GM13977 (cell line): ENCODE measurements around the gene SPIN1.

Experiments used
- DNase-seq: peaks from one replicate; pipeline ENCODE4 v3.0.0; 2012; ENCODE audit warnings: low spot score
- in situ Hi-C: fragments of 300-500 bp; cut with MboI; formaldehyde crosslinking; loops from one replicate; pipeline ENCODE4 v1.12.0; 2022; ENCODE audit warnings: low sequenced_read_pairs, low pct_unique_long_range_greater_than_20kb, mixed read lengths, inconsistent platforms; ENCODE audit not compliant: unreplicated experiment
- TF ChIP-seq, protein P1 (sequence below): IDR thresholded peaks from 2 replicates; pipeline ENCODE4 v1.5.1; 2012; ENCODE audit warnings: mild to moderate bottlenecking, control low read depth; ENCODE audit not compliant: insufficient read depth; ENCODE audit errors: extremely low read depth, missing control alignments

Gene SPIN1

DNA sequence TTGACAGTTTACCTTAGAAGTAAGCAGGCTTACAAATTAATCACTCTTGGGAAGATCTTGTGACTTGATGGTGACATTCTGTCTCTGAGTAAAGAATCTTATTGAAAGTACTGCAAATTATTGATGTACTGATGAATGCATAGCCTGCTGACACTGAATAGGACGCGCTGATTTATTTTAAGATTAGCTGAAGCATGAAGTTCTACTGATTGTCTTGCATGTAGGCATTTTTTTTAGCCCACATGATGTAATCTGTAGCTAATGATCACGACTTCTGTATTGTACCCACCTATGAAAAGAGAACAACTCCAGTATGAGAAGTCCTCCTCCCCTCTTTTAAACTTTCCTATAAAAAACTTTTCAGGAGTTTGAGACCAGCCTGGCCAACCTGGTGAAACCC is 28.3 kb upstream of the SPIN1 start:
- in situ Hi-C loops: no loop called here
- TF ChIP-seq, protein P1, sequence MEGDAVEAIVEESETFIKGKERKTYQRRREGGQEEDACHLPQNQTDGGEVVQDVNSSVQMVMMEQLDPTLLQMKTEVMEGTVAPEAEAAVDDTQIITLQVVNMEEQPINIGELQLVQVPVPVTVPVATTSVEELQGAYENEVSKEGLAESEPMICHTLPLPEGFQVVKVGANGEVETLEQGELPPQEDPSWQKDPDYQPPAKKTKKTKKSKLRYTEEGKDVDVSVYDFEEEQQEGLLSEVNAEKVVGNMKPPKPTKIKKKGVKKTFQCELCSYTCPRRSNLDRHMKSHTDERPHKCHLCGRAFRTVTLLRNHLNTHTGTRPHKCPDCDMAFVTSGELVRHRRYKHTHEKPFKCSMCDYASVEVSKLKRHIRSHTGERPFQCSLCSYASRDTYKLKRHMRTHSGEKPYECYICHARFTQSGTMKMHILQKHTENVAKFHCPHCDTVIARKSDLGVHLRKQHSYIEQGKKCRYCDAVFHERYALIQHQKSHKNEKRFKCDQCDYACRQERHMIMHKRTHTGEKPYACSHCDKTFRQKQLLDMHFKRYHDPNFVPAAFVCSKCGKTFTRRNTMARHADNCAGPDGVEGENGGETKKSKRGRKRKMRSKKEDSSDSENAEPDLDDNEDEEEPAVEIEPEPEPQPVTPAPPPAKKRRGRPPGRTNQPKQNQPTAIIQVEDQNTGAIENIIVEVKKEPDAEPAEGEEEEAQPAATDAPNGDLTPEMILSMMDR: no peak
- no peak for DNase-seq

DNA sequence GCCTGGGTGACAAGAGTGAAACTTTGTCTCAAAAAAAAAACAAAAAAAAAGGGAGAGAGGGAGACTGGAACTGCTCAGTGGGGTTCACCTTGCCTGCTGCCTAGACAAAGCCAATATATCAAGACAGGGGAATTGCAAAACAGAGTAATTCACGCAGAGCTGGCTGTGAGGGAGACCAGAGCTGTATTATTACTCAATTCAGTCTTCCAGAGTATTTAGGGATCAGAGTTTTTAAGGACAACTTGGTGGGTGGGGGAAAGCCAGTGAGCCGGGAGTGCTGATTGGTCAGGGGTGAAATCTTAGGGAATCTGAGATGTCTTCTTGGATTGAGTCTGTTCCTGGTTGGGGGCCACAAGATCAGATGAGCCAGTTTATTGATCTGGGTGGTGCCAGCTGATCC is 25.6 kb upstream of the SPIN1 start:
- in situ Hi-C loops: no loop called here
- TF ChIP-seq, protein P1: no peak
- no peak for DNase-seq

DNA sequence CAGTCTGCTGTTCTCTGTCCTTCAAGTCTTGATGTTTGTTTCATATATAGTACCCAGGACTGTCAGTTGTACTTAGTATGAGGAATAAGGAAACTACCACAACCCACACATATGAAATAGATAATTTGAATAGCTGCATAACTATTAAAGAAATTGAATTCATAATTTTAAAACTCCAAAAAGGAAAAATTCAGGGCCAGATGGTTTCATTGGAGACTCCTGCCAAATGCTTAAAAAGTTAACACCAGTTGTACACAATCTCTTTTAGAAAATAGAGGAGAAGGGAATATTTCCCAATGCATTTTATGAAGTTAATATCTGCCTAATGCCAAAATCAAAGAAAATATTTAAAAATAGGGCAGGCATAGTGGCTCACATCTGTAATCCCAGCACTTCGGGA is 24.6 kb upstream of the SPIN1 start:
- in situ Hi-C loops: no loop called here
- TF ChIP-seq, protein P1: no peak
- DNase-seq: no peak

DNA sequence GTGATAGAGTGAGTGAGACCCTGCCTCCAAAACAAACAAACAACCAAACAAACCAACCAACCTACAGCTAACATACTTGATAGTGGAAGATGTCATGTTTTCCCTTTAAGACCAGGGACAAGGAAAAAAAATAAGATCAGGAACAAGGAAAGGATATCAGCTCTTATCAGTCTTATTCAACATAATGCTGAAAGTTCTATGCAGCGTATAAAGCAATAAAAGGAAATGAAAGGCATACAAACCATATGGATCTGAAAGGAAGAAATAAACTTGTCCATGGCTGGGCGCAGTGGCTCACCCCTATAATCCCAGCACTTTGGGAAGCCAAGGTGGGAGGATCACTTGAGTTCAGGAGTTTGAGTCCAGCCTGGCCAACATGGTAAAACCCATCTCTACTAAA is 23.5 kb upstream of the SPIN1 start:
- DNase-seq: no peak
- TF ChIP-seq, protein P1: no peak
- in situ Hi-C loops: no loop called here

DNA sequence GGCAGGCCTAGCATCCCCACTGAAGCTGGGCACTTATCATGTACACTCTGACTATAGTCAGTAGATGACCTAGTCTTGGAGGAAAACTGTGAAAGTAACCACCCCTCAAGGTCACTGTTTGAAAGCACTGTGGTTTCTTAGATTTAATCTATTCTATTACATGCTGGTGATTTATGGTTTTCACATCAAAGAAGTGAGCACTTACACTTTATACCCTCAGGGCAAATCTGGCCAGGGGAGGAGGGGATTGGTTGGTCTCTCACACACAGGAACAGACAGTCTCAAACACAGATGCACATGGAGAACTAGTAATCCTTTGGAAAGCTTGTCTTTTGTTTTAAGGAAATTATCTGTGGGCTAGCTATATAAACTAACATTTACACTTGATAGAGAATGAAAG is 17.9 kb upstream of the SPIN1 start:
- in situ Hi-C loops: no loop called here
- no peak for DNase-seq
- TF ChIP-seq, protein P1: no peak

DNA sequence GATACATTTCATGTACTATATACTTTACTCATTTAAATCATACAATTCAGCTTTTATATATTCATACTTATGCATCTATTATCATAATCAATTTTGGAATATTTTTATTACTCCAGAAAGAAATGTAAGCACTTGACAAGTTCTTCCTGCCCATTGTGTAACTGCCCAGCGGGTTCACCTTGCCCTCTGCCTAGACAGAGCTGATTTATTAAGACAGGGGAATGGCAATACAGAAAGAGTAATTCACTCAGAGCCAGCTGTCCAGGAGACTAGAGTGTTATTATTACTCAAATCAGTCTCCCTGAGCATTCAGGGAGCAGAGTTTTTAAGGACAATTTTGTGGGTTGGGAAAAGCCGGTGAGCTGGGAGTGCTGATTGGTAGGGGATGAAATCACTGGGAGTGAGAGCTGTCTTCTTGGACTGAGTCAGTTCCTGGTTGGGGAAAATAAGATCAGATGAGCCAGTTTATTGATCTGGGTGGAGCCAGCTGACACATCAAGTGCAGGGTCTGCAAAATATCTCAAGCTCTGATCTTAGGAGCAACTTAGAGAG is 16.1 kb upstream of the SPIN1 start:
- TF ChIP-seq, protein P1: no peak
- in situ Hi-C loops: no loop called here
- DNase-seq: no peak

DNA sequence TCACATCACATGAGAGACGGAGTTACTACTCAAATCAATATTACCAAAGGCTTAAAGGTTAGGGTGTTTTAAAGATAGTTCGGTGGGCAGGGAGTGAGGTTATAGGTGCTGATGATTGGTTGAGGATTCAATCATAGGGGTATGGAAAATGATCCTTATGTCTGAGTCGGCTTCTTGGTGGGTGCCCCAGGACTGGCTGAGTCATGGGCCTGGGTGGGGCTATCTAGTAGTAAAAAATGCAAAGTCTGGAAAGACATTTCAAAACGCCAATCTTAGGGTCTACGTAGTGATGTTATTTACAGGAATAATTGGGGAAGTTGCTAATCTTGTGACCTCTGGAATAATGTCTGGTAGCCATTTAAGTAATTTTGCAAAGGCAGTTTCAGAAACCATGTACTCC is 15.2 kb upstream of the SPIN1 start:
- TF ChIP-seq, protein P1: no peak
- no peak for DNase-seq
- in situ Hi-C loops: no loop called here
